ENCODE data around the gene FOXP1. TPM values are rescaled to one million over a fixed set of nuclear protein-coding genes. Genes with fewer than 3 reads are reported as not detected.
A peak's percentile ranks its signal among the peaks of the same experiment; 100 is the strongest.

The FOXP1 gene
- total RNA-seq, 4 donors from 2014 or later, result 181 to 225 (median 205) TPM

DNA sequence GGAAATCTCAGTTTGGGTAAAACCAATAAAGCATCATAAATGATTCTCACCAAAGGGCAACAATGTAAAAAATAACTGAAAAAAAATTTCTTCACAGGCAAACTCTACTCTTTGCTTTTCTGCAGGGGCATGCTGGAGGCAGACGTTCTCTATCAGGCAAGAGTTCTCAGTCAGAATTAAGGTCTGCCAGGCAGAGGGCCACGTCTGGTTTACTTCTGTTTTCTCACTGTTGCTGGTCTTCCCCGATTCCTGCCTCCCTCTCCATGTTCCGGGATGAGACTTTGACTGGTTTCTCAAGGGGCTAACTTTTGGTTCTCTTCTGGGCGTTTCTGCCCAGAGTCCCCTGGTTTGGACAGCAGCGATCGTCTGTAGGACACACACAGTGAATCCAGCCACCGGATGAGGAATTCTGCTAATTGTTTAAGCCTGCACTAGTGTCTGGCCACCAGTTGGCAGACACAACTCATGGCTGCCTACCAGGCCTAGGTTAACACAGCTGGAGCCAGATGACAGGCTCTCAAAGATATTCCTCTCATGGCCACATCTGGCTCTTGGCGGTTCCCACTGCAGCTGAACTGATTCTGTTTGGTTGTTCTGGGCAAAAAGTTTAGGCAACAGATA lies 273.1 kb downstream of the FOXP1 start:
- peak overlapping the region; percentile 50 to 77 (median 67) for H3K27ac ChIP-seq (replicated peaks in 1 of 4)
- H3K36me3 ChIP-seq, result no peaks in the 10 kb centered on the region
- WGBS, result 53% methylated on average over 9 of the region's 9 CpGs
- H3K27me3 ChIP-seq, result no peaks in the 10 kb centered on the region
- DNase-seq (ENCODE audit: extremely low spot score), result no peak
- no peak for TF ChIP-seq POLR2A (IDR thresholded peaks at IDR 0.05; ENCODE audit: low read depth)
- TF ChIP-seq, protein P1, sequence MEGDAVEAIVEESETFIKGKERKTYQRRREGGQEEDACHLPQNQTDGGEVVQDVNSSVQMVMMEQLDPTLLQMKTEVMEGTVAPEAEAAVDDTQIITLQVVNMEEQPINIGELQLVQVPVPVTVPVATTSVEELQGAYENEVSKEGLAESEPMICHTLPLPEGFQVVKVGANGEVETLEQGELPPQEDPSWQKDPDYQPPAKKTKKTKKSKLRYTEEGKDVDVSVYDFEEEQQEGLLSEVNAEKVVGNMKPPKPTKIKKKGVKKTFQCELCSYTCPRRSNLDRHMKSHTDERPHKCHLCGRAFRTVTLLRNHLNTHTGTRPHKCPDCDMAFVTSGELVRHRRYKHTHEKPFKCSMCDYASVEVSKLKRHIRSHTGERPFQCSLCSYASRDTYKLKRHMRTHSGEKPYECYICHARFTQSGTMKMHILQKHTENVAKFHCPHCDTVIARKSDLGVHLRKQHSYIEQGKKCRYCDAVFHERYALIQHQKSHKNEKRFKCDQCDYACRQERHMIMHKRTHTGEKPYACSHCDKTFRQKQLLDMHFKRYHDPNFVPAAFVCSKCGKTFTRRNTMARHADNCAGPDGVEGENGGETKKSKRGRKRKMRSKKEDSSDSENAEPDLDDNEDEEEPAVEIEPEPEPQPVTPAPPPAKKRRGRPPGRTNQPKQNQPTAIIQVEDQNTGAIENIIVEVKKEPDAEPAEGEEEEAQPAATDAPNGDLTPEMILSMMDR (IDR thresholded peaks at IDR 0.05), result peak in 1 of 3 experiments; percentile 24
- peak in 1 of 2 donors; percentile 9 for TF ChIP-seq POLR2AphosphoS5 (IDR thresholded peaks at IDR 0.05)
- no peak for TF ChIP-seq EP300 (IDR thresholded peaks at IDR 0.05)
- H3K4me1 ChIP-seq, result peaks cover 14 to 70% (median 64%) of the 10 kb centered on the region in 4 donors
- H3K9me3 ChIP-seq, result no peaks in the 10 kb centered on the region
- H3K4me3 ChIP-seq, result no peak overlapping the region
- intact Hi-C loops (cut with DNase I), result no loop called here

- Histone ChIP-seq H3K27ac (replicated peaks in 1 of 4) (peak overlapping the region in 3 of 4 donors; percentile 50 to 77 (median 68)), H3K4me1 (peaks cover 20 to 70% (median 63%) of the 10 kb centered on the region in 4 donors), H3K4me3 (no peak overlapping the region), H3K9me3 (no peaks in the 10 kb centered on the region), H3K36me3 (no peaks in the 10 kb centered on the region), H3K27me3 (no peaks in the 10 kb centered on the region)
- 79% methylated on average over 1 of the region's 1 CpG for WGBS
- DNase-seq (ENCODE audit: extremely low spot score), result no peak
- no peak for TF ChIP-seq EP300 (IDR thresholded peaks at IDR 0.05)
- no peak for TF ChIP-seq POLR2A (IDR thresholded peaks at IDR 0.05; ENCODE audit: low read depth)
- no peak for TF ChIP-seq POLR2AphosphoS5 (IDR thresholded peaks at IDR 0.05)
- TF ChIP-seq, protein P1 (IDR thresholded peaks at IDR 0.05), result no peak
- intact Hi-C loops (cut with DNase I), result loop anchor here (5.0 to 10.0 kb wide), 6 partner anchors 185 to 595 kb away; partner anchors contain the start of gene FOXP1
Observed at GRCh38 chr3:71309886-71310285, 273.6 kb downstream of the FOXP1 start.

DNA sequence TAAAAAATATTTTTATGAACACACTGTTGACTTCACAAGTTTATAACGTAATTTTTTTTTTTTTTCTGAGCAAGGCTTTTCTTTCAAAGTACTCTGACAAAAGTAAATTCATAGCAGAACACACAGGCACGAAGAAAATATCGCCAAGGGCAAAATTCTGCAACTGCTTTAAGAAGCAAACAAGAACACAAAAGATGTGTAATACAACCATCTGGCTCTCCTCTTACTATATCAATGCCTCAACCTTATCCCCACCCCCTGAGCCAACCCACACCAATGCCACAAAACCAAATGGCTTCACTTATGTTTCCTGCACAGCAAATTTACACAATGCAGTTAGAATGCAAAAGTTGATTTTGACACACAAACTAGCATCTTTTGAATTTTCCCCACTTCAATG lies 274.2 kb downstream of the FOXP1 start:
- intact Hi-C loops (cut with DNase I), result loop anchor here (5.0 to 10.0 kb wide), 6 partner anchors 185 to 595 kb away; partner anchors contain the start of gene FOXP1
- Histone ChIP-seq H3K4me3 (no peak overlapping the region), H3K27ac (replicated peaks in 1 of 4) (peak overlapping the region in 2 of 4 donors; percentile 10 to 77), H3K36me3 (no peaks in the 10 kb centered on the region), H3K27me3 (no peaks in the 10 kb centered on the region), H3K9me3 (no peaks in the 10 kb centered on the region), H3K4me1 (peaks cover 25 to 72% (median 68%) of the 10 kb centered on the region in 4 donors)
- 76% methylated on average over 3 of the region's 3 CpGs for WGBS
- DNase-seq (ENCODE audit: extremely low spot score), result no peak
- TF ChIP-seq POLR2AphosphoS5 (IDR thresholded peaks at IDR 0.05) (no peak), POLR2A (IDR thresholded peaks at IDR 0.05; ENCODE audit: low read depth) (no peak), EP300 (IDR thresholded peaks at IDR 0.05) (no peak)
- TF ChIP-seq, protein P1 (IDR thresholded peaks at IDR 0.05), result no peak

DNA sequence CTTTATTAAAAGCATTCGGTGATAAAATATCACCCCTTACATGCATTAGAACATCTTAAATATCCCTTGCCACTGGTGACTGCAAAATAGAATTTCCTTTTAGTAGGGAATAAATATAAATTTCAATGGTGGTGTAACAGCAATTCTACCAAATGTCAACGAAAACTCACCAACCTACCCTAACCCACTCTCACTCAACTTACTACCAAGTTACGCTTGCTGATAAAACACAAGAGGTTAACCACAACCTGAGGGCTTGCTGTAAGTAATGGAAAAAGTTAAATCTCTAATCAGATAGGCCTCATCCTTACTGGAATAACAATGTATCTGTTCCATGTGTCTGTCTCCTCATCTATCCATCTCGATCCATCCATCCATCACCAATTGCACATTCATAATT lies 274.7 kb downstream of the FOXP1 start:
- Histone ChIP-seq H3K9me3 (no peaks in the 10 kb centered on the region), H3K27ac (replicated peaks in 1 of 4) (peak overlapping the region in 2 of 4 donors; percentile 29 to 83), H3K27me3 (no peaks in the 10 kb centered on the region), H3K4me1 (peaks cover 26 to 77% (median 73%) of the 10 kb centered on the region in 4 donors), H3K4me3 (no peak overlapping the region), H3K36me3 (no peaks in the 10 kb centered on the region)
- WGBS, result 84% methylated on average over 4 of the region's 4 CpGs
- intact Hi-C loops (cut with DNase I), result loop anchor here (5.0 to 10.0 kb wide), 6 partner anchors 184 to 594 kb away; partner anchors contain the start of gene FOXP1
- TF ChIP-seq EP300 (IDR thresholded peaks at IDR 0.05) (no peak), POLR2AphosphoS5 (IDR thresholded peaks at IDR 0.05) (no peak), POLR2A (IDR thresholded peaks at IDR 0.05; ENCODE audit: low read depth) (no peak)
- TF ChIP-seq, protein P1 (IDR thresholded peaks at IDR 0.05), result no peak
- no peak for DNase-seq (ENCODE audit: extremely low spot score)

All from esophagus muscularis mucosa (tissue), 4 donors.